ENCODE data around the gene SASH1. TPM values are rescaled to one million over a fixed set of nuclear protein-coding genes. Genes with fewer than 3 reads are reported as not detected.

SASH1 gene
- total RNA-seq (ENCODE audit: low replicate concordance), result 61.3 and 99.9 TPM in 2 replicates
- long read RNA-seq, partial matches to known transcripts, result 11 of 50 reads
- long read RNA-seq, other reads (novel, unspliced or antisense), result 39 of 50 reads

DNA sequence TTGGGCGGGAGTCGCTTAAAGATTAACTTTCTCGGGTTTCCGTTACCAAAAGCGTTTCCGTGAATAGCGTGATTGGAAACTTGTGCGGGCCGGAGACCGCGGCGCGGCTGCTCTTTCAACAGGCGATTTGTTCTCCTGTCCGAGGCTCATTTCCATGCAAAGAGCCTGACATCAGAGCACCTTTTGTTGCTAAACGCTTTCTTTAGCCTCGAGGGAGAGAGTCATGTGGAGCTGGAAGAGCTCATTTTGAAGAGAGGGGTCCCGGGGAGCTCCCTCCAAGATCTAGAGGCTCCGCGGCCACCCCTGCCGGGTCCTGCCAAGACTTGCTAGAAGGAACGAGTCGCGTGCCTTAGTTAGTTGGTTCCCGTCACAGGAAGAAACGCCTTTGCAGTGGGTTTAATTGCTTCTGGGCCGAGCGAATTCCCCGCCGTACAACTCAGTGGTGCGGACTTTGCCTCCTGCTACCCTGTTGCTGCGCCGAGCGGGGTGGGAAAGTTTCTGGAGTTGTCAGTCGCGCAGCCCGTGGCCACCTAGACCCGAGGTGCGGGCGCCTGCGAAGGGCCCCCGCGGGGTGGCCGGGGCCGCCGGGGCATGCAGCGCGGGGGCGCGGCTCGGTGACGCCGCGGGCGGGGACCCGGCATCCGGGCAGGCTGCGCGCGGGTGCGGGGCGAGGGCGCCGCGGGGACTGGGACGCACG, at the start of gene SASH1:
SASH1 (plus strand) TSS at position 489 of the 697 bp plus-strand sequence. CDS start 230 bp downstream, outside the sequence.
- Mint-ChIP-seq H3K4me1 (ENCODE audit: unreplicated experiment) (peaks cover 35% of the 10 kb centered on the region), H3K27ac (peak within 1 kb of the TSS; percentile 100), H3K9me3 (no peaks in the 10 kb centered on the region), H3K36me3 (no peaks in the 10 kb centered on the region), H3K4me3 (peak within 1 kb of the TSS; percentile 95), H3K27me3 (no peaks in the 10 kb centered on the region)
- TF ChIP-seq, protein P1, sequence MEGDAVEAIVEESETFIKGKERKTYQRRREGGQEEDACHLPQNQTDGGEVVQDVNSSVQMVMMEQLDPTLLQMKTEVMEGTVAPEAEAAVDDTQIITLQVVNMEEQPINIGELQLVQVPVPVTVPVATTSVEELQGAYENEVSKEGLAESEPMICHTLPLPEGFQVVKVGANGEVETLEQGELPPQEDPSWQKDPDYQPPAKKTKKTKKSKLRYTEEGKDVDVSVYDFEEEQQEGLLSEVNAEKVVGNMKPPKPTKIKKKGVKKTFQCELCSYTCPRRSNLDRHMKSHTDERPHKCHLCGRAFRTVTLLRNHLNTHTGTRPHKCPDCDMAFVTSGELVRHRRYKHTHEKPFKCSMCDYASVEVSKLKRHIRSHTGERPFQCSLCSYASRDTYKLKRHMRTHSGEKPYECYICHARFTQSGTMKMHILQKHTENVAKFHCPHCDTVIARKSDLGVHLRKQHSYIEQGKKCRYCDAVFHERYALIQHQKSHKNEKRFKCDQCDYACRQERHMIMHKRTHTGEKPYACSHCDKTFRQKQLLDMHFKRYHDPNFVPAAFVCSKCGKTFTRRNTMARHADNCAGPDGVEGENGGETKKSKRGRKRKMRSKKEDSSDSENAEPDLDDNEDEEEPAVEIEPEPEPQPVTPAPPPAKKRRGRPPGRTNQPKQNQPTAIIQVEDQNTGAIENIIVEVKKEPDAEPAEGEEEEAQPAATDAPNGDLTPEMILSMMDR (conservative IDR thresholded peaks at IDR 0.05), result no peak
- peak; percentile 79 for DNase-seq (ENCODE audit: extremely low spot score, unreplicated experiment)

GRCh38 chr6:148293181-148293995, 49.2 kb upstream of the SASH1 start:
- H3K4me1 Mint-ChIP-seq (ENCODE audit: unreplicated experiment), result peaks cover 48% of the 10 kb centered on the region
- H3K27ac Mint-ChIP-seq, result no peak overlapping the region
- no peak for DNase-seq (ENCODE audit: extremely low spot score, unreplicated experiment)
- no peaks in the 10 kb centered on the region for H3K9me3 Mint-ChIP-seq
- TF ChIP-seq, protein P1 (conservative IDR thresholded peaks at IDR 0.05), result no peak
- no peaks in the 10 kb centered on the region for H3K36me3 Mint-ChIP-seq
- no peaks in the 10 kb centered on the region for H3K27me3 Mint-ChIP-seq
- H3K4me3 Mint-ChIP-seq, result no peak overlapping the region

DNA sequence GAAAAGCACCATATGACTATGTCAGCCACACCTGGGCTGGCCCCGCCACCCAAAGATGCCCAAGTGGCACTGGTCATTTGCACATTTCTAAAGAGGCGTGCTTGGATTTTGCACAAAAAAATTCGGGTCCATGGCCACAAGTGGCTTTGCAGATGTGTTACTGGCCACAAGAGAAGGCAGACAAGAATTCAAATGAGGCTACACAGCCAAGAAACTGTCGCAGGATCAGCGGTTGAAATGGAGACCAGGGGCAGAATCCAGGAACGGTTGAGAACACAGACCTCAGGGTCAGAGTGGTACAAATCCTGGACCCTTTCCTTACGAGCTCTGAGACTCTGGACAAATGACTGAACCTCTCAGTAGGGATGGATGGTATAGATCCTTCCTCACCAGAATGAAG, 48.6 kb upstream of the SASH1 start:
- Mint-ChIP-seq H3K36me3 (no peaks in the 10 kb centered on the region), H3K4me1 (ENCODE audit: unreplicated experiment) (peaks cover 41% of the 10 kb centered on the region), H3K4me3 (no peak overlapping the region), H3K27me3 (no peaks in the 10 kb centered on the region), H3K9me3 (no peaks in the 10 kb centered on the region), H3K27ac (no peak overlapping the region)
- no peak for DNase-seq (ENCODE audit: extremely low spot score, unreplicated experiment)
- TF ChIP-seq, protein P1 (conservative IDR thresholded peaks at IDR 0.05), result no peak

DNA sequence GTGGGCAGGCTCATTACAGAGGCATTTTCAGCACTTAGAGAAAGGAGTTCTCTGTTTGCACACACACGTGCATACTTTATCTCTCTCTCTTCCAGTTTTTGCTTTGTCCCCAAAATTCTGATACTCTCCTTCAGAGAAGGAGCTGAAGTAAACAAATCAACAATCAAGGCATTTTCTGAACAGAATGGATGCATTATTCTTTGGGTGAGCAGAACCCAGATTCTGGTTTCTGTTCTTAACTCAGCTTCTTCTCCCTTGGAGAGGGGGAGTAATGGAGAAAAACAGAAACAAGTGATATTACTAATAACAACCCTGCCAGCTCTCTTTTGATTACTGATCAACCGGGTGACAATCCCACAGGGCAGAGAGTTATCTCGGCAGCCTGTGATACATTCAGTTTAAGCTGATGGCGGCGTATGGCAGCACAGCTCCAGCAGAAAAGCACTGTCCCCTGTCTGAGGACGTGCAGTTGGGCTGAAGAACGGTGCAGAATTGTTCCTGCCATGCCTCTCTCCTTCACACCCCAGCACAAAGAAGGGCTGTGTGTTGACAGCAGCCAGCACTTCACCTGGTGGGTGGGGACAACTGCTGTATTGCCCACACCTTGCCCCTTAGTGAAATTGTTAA, 47.3 kb upstream of the SASH1 start:
- TF ChIP-seq, protein P1 (conservative IDR thresholded peaks at IDR 0.05), result no peak
- H3K9me3 Mint-ChIP-seq, result no peaks in the 10 kb centered on the region
- H3K4me3 Mint-ChIP-seq, result no peak overlapping the region
- H3K4me1 Mint-ChIP-seq (ENCODE audit: unreplicated experiment), result peaks cover 41% of the 10 kb centered on the region
- H3K27me3 Mint-ChIP-seq, result no peaks in the 10 kb centered on the region
- no peak overlapping the region for H3K27ac Mint-ChIP-seq
- H3K36me3 Mint-ChIP-seq, result peaks cover 4% of the 10 kb centered on the region
- no peak for DNase-seq (ENCODE audit: extremely low spot score, unreplicated experiment)

DNA sequence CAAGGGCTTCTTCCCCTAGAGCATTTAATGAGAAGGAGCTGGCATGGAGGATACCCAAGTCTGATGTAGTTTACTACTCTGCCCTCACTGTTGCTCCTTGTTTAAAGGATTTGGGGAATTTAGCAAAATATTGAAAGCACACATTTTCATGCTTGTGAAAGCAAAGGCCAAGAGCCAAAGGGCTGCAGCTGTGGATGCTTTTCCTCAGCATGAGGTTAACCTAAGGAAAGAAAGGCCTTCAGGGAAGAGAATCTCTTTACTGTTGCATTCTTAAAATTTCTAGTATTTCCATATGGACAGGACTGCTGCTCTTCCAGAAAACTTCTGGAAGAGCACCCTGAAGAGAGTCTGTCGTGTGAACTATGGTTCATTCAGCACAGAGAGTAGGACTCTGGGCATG, 45.9 kb upstream of the SASH1 start:
- Mint-ChIP-seq H3K27ac (peak overlapping the region; percentile 17), H3K4me1 (ENCODE audit: unreplicated experiment) (peaks cover 38% of the 10 kb centered on the region), H3K9me3 (no peaks in the 10 kb centered on the region), H3K4me3 (no peak overlapping the region), H3K36me3 (peaks cover 4% of the 10 kb centered on the region), H3K27me3 (no peaks in the 10 kb centered on the region)
- TF ChIP-seq, protein P1 (conservative IDR thresholded peaks at IDR 0.05), result no peak
- no peak for DNase-seq (ENCODE audit: extremely low spot score, unreplicated experiment)

Measured in type B pancreatic cell (in vitro differentiated cells).